COLO668 (cell line): Measurements from ENCODE around the gene RGPD4.

ENCODE experiments used
- DNase-seq: peaks from one replicate; lab custom pipeline; 2025; ENCODE audit not compliant: unreplicated experiment; lab: John Stamatoyannopoulos, UW

RGPD4 gene

DNA sequence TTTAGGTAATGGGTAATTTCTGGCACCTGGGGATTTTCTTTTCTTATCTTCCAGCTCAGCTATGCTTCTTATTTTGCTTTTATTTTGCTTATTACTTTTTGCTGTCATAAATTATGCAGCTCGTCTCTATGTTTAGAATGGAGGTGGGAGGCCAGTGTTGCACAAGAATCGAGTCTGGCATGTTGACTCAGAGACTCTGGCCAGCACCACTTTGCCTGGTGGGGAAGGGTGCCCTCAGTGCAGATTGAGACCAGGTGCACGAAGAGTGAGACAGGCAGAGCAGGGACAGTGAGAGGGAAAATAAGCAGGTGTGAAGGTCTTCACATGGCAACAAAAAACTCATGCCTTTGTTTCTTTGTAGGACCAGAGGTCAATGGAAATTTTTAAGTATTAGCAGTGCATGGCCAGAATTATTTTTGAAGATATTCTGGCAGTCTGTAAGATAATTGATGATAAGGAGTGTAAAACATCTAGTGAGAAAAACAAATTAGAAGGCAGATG, 100.4 kb downstream of the RGPD4 start:
- DNase-seq: no peak

- no peak for DNase-seq
Measured at GRCh38 chr2:107931412-107931811, 104.7 kb downstream of the RGPD4 start.

DNA sequence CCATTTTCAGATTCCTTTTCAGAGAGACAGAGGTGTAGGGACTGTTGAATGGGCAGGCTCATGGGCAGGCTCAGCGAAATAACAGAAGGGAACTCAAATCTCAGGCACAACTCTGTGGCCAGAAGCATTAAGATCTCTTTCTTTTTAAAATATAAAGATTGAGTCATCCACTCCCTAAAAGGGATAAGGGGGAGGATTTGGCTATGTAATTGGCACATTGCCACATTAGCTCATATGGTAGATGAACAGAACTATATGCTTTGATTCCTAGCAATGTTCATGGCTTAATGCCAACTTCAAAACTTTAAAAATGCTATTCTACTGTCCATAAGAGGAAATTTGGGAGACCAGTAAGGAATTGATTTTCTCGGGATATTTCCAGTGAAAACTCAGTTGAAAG, 105.8 kb downstream of the RGPD4 start:
- no peak for DNase-seq

- DNase-seq: no peak
Measured at GRCh38 chr2:107932979-107933378, 106.3 kb downstream of the RGPD4 start.

- DNase-seq: no peak
Measured at GRCh38 chr2:107936433-107937359, 110.0 kb downstream of the RGPD4 start.
